ENCODE data around the gene LPGAT1. TPM values are rescaled to one million over a fixed set of nuclear protein-coding genes. Genes with fewer than 3 reads are reported as not detected.

Gene LPGAT1
- total RNA-seq, 4 donors from 2014 or later, result 13.7 to 86.3 (median 26.7) TPM

- TF ChIP-seq POLR2A (IDR thresholded peaks at IDR 0.05) (no peak), CTCF (IDR thresholded peaks at IDR 0.05) (no peak)
- no peak for DNase-seq (ENCODE audit: low spot score in 2 of 2)
- 88 to 92% methylated on average over 6 of the region's 6 CpGs for WGBS, 2 donors
- no peak overlapping the region for H3K4me3 ChIP-seq (ENCODE audit: low read depth, poor library complexity, severe bottlenecking)
- intact Hi-C loops (cut with DNase I; ENCODE audit: low total_unique reads), result loop anchor here (10.0 kb wide), 1 partner anchor 1073 kb away; no protein-coding TSS in a partner anchor
These were observed 122.6 kb downstream of the LPGAT1 start for GRCh38 chr1:211708006-211708405.

- no peak for TF ChIP-seq CTCF (IDR thresholded peaks at IDR 0.05)
- no peak for TF ChIP-seq POLR2A (IDR thresholded peaks at IDR 0.05)
- intact Hi-C loops (cut with DNase I; ENCODE audit: low total_unique reads), result loop anchor here (10.0 kb wide), 1 partner anchor 1071 kb away; no protein-coding TSS in a partner anchor
- WGBS, 2 donors, result 38 to 43% methylated on average over 6 of the region's 6 CpGs
- H3K4me3 ChIP-seq (ENCODE audit: low read depth, poor library complexity, severe bottlenecking), result no peak overlapping the region
- DNase-seq (ENCODE audit: low spot score in 2 of 2), result no peak
These were observed 125.0 kb downstream of the LPGAT1 start for GRCh38 chr1:211705467-211706091.

- no peak for DNase-seq (ENCODE audit: low spot score in 2 of 2)
- intact Hi-C loops (cut with DNase I; ENCODE audit: low total_unique reads), result loop anchor here (5.0 to 10.0 kb wide), 2 partner anchors 243 to 1070 kb away; no protein-coding TSS in a partner anchor
- TF ChIP-seq CTCF (IDR thresholded peaks at IDR 0.05) (no peak), POLR2A (IDR thresholded peaks at IDR 0.05) (no peak)
- H3K4me3 ChIP-seq (ENCODE audit: low read depth, poor library complexity, severe bottlenecking), result no peak overlapping the region
- WGBS, 2 donors, result 88 to 90% methylated on average over 3 of the region's 3 CpGs
These were observed 126.0 kb downstream of the LPGAT1 start for GRCh38 chr1:211704543-211704942.

GRCh38 chr1:211703812-211704537, 126.6 kb downstream of the LPGAT1 start:
- no peak for DNase-seq (ENCODE audit: low spot score in 2 of 2)
- no peak overlapping the region for H3K4me3 ChIP-seq (ENCODE audit: low read depth, poor library complexity, severe bottlenecking)
- 67 to 76% methylated on average over 11 of the region's 11 CpGs for WGBS, 2 donors
- no peak for TF ChIP-seq POLR2A (IDR thresholded peaks at IDR 0.05)
- no peak for TF ChIP-seq CTCF (IDR thresholded peaks at IDR 0.05)
- intact Hi-C loops (cut with DNase I; ENCODE audit: low total_unique reads), result loop anchor here (5.0 to 10.0 kb wide), 2 partner anchors 243 to 1069 kb away; no protein-coding TSS in a partner anchor

- WGBS, 2 donors, result 60 to 68% methylated on average over 6 of the region's 6 CpGs
- TF ChIP-seq POLR2A (IDR thresholded peaks at IDR 0.05), result no peak
- TF ChIP-seq CTCF (IDR thresholded peaks at IDR 0.05), result no peak
- intact Hi-C loops (cut with DNase I; ENCODE audit: low total_unique reads), result loop anchor here (5.0 to 10.0 kb wide), 2 partner anchors 246 to 1067 kb away; no protein-coding TSS in a partner anchor
- no peak overlapping the region for H3K4me3 ChIP-seq (ENCODE audit: low read depth, poor library complexity, severe bottlenecking)
- DNase-seq (ENCODE audit: low spot score in 2 of 2), result no peak
These were observed 128.8 kb downstream of the LPGAT1 start for GRCh38 chr1:211701733-211702132.

Data from lower leg skin (tissue), 4 donors.